GM12878 (cell line): ENCODE measurements around the gene PLGRKT. TPM values are rescaled to one million over a fixed set of nuclear protein-coding genes. Genes with fewer than 3 reads are reported as not detected.

ENCODE experiments used
- ATF7 ChIP-seq: fragments of 450-650 bp; IDR thresholded peaks from 2 replicates; pipeline ENCODE4 v1.6.1; 2016; ENCODE audit warnings: low read depth, mild to moderate bottlenecking
- BACH1 ChIP-seq: fragments of 450-650 bp; IDR thresholded peaks from 2 replicates; pipeline ENCODE4 v1.6.1; 2017; ENCODE audit warnings: mild to moderate bottlenecking, borderline replicate concordance
- BMI1 ChIP-seq: fragments of 450-650 bp; IDR thresholded peaks from 2 replicates; pipeline ENCODE4 v1.6.1; 2016; ENCODE audit warnings: mild to moderate bottlenecking, moderate library complexity, borderline replicate concordance
- CBFB ChIP-seq: IDR thresholded peaks from 2 replicates; pipeline ENCODE4 v1.6.1; 2016; ENCODE audit warnings: antibody characterized with exemption, low read depth
- CBX3 ChIP-seq: fragments of 200-600 bp; sonication (generic); IDR thresholded peaks from 2 replicates; pipeline ENCODE4 v1.6.1; 2016; ENCODE audit warnings: low read depth, borderline replicate concordance
- CTCF ChIP-seq, 3 experiments: IDR thresholded peaks in 2 of 3; conservative IDR thresholded peaks in 1 of 3; 2 replicates each; pipeline ENCODE4 v1.5.1; 2011; ENCODE audit warnings: low read depth in 3 of 3, low read length in 3 of 3, mild to moderate bottlenecking in 3 of 3, control low read depth in 2 of 3, moderate library complexity in 2 of 3, inconsistent platforms in 1 of 3, mixed read lengths in 1 of 3; ENCODE audit not compliant: control insufficient read depth in 2 of 3, insufficient read depth in 1 of 3; ENCODE audit errors: extremely low read depth in 1 of 3
- ELK1 ChIP-seq: IDR thresholded peaks from 2 replicates; pipeline ENCODE4 v1.6.1; 2012; ENCODE audit warnings: low read depth, low read length, improper control_type of control experiment
- FOXM1 ChIP-seq: IDR thresholded peaks from 2 replicates; pipeline ENCODE4 v1.6.1; 2012; ENCODE audit warnings: low read depth, mild to moderate bottlenecking, inconsistent platforms, low read length, moderate library complexity
- HDAC6 ChIP-seq: fragments of 200-600 bp; sonication (generic); IDR thresholded peaks from one replicate; pipeline ENCODE4 v1.8.0; 2017; ENCODE audit warnings: antibody characterized with exemption; ENCODE audit not compliant: unreplicated experiment
- MTA3 ChIP-seq: IDR thresholded peaks from 2 replicates; pipeline ENCODE4 v1.6.1; 2012; ENCODE audit warnings: low read length, inconsistent platforms, borderline replicate concordance
- MXI1 ChIP-seq: fragments of 150-350 bp; IDR thresholded peaks from 2 replicates; pipeline ENCODE4 v1.6.1; 2011; ENCODE audit warnings: low read depth, mild to moderate bottlenecking, inconsistent platforms, low read length, improper control_type of control experiment
- NFIC ChIP-seq: IDR thresholded peaks from 2 replicates; pipeline ENCODE4 v1.6.1; 2012; ENCODE audit warnings: low read depth, mild to moderate bottlenecking, inconsistent platforms, low read length, moderate library complexity
- NR2F1 ChIP-seq: fragments of 450-650 bp; conservative IDR thresholded peaks from 2 replicates; pipeline ENCODE4 v1.6.1; 2017; ENCODE audit warnings: mild to moderate bottlenecking
- PAX5 ChIP-seq: IDR thresholded peaks from 2 replicates; pipeline ENCODE4 v1.6.1; 2011; ENCODE audit warnings: low read depth, low read length, borderline replicate concordance
- PAX8 ChIP-seq: fragments of 450-650 bp; IDR thresholded peaks from 2 replicates; pipeline ENCODE4 v1.6.1; 2017; ENCODE audit warnings: mild to moderate bottlenecking, moderate library complexity
- PBX3 ChIP-seq: IDR thresholded peaks from 2 replicates; pipeline ENCODE4 v1.6.1; 2011; ENCODE audit warnings: mild to moderate bottlenecking, low read depth, low read length, moderate library complexity; ENCODE audit not compliant: insufficient replicate concordance
- PKNOX1 ChIP-seq: fragments of 450-650 bp; IDR thresholded peaks from 2 replicates; pipeline ENCODE4 v1.6.1; 2016; ENCODE audit warnings: mild to moderate bottlenecking
- SP1 ChIP-seq: IDR thresholded peaks from one replicate; pipeline ENCODE4 v1.6.1; 2011; ENCODE audit warnings: low read depth, low read length
- STAT3 ChIP-seq: IDR thresholded peaks from 2 replicates; pipeline ENCODE4 v1.6.1; 2011; ENCODE audit warnings: low read depth, low read length, improper control_type of control experiment
- ZBTB33 ChIP-seq: fragments of 450-650 bp; IDR thresholded peaks from 2 replicates; pipeline ENCODE4 v1.6.1; 2017; ENCODE audit warnings: mild to moderate bottlenecking
- ZNF24 ChIP-seq: fragments of 450-650 bp; IDR thresholded peaks from 2 replicates; pipeline ENCODE4 v1.6.1; 2017; ENCODE audit warnings: antibody characterized with exemption, mild to moderate bottlenecking
- ZNF384 ChIP-seq: IDR thresholded peaks from 2 replicates; pipeline ENCODE4 v1.6.1; 2012; ENCODE audit warnings: low read depth, mild to moderate bottlenecking, low read length, improper control_type of control experiment, borderline replicate concordance
- ZSCAN29 ChIP-seq: fragments of 450-650 bp; IDR thresholded peaks from 2 replicates; pipeline ENCODE4 v1.6.1; 2017; ENCODE audit warnings: mild to moderate bottlenecking, moderate library complexity
- polyA plus RNA-seq, 11 experiments: library from polyadenylated mRNA; depleted of rRNA in 4 of 11; unstranded in 6 of 11; stranded (reverse) in 5 of 11; fragments of >200 nt; fragmentation: Nextera tagmentation in 4 of 11; fragmentation: Illumina TruSeq in 1 of 11; extraction: Ambion mirVana in 4 of 11; extraction: Trizol in 1 of 11; gene quantifications; 1 replicate in 1 of 11; 2 replicates in 10 of 11; pipeline versions ENCODE4 v1.2.1 to v1.2.3, GENCODE V29; 2011 to 2016; ENCODE audit warnings: inconsistent platforms in 2 of 11, missing spikeins in 2 of 11, low read depth in 1 of 11
- total RNA-seq, 4 experiments: library from RNA; depleted of rRNA in 3 of 4; stranded (reverse); fragments of >200 nt in 3 of 4; fragmentation: Illumina TruSeq in 1 of 4; extraction: Trizol in 1 of 4; gene quantifications; 2 replicates each; pipeline versions ENCODE4 v1.2.1 to v1.2.3, GENCODE V29; 2013 to 2021

PLGRKT gene
- total and polyA plus RNA-seq, 10 of the 15 experiments (the other 5 are each of a cell fraction or from before 2014, with no cell fraction given), result 25.2 to 72.3 (median 38.4) TPM

GRCh38 chr9:5437254-5438216 is at the start of gene PLGRKT (continued):
- TF ChIP-seq PBX3, result peak; percentile 3
- TF ChIP-seq ZNF24, result no peak
- TF ChIP-seq PAX5, result peak; percentile 18; the same call in 1 of the 2 replicates
- peak; percentile 17 to 31 (median 17); a peak in 3 of 6 replicates for TF ChIP-seq CTCF (IDR thresholded peaks at IDR 0.05 in 2 of 3, conservative IDR thresholded peaks at IDR 0.05 in 1 of 3; ENCODE audit: control insufficient read depth in 2 of 3, extremely low read depth in 1 of 3, insufficient read depth in 1 of 3, low read depth in 3 of 3, low read length in 3 of 3)
- TF ChIP-seq FOXM1, result peak; percentile 35; the same call in 1 of the 2 replicates
- TF ChIP-seq ATF7, result peak; percentile 46; the same call in 1 of the 2 replicates
- no peak for TF ChIP-seq BMI1
- no peak; the same call in 1 of the 2 replicates for TF ChIP-seq ZSCAN29
- TF ChIP-seq STAT3, result no peak
- no peak; the same call in 1 of the 2 replicates for TF ChIP-seq MTA3
- peak; percentile 85 for TF ChIP-seq NR2F1
- peak; percentile 75; the same call in 1 of the 2 replicates for TF ChIP-seq MXI1
- no peak for TF ChIP-seq ZNF384
- TF ChIP-seq BACH1, result peak; percentile 76
- peak; percentile 57; the same call in 1 of the 2 replicates for TF ChIP-seq NFIC
- no peak for TF ChIP-seq PAX8
- peak; percentile 46 for TF ChIP-seq HDAC6
- TF ChIP-seq ELK1, result peak; percentile 47; the same call in 1 of the 2 replicates
- peak; percentile 88 for TF ChIP-seq PKNOX1
- TF ChIP-seq ZBTB33, result no peak
- TF ChIP-seq CBX3, result no peak
- peak; percentile 56 for TF ChIP-seq CBFB
- TF ChIP-seq SP1, result peak; percentile 72
